GM21576 (cell line): ENCODE results near the gene METTL26.

Experiments used
- ATAC-seq: cut with Tn5 transposase; IDR thresholded peaks from one replicate; pipeline ENCODE4 v1.9.1; 2021; ENCODE audit warnings: mild to moderate bottlenecking, moderate library complexity; ENCODE audit not compliant: unreplicated experiment

The METTL26 gene

GRCh38 chr16:586047-586644 lies 50.0 kb downstream of the METTL26 start:
- ATAC-seq, result no peak

- no peak for ATAC-seq
These were observed 50.8 kb downstream of the METTL26 start for GRCh38 chr16:585351-585750.
